Gastroesophageal sphincter (tissue), 3 donors: Measurements from ENCODE around the gene TNFRSF8.

ENCODE experiments used
- CTCF ChIP-seq, 4 experiments: fragments of 200-600 bp in 2 of 4; fragments of 450-650 bp in 2 of 4; sonication (generic) in 1 of 4; IDR thresholded peaks; one replicate each; pipeline ENCODE4 v1.5.1; 2017 to 2019; ENCODE audit warnings: antibody characterized with exemption in 4 of 4, mild to moderate bottlenecking in 2 of 4, moderate library complexity in 2 of 4
- EP300 ChIP-seq: sonication (generic); formaldehyde crosslinking; IDR thresholded peaks from one replicate; pipeline ENCODE4 v1.6.1; 2017; ENCODE audit warnings: antibody characterized with exemption, mild to moderate bottlenecking
- POLR2A ChIP-seq, 2 donors: fragments of 450-650 bp; IDR thresholded peaks; one replicate each; pipeline ENCODE4 v1.6.1; 2017; ENCODE audit warnings: antibody characterized with exemption in 2 of 2, mild to moderate bottlenecking in 2 of 2, moderate library complexity in 1 of 2
- POLR2AphosphoS5 ChIP-seq: sonication (generic); formaldehyde crosslinking; IDR thresholded peaks from one replicate; pipeline ENCODE4 v1.6.1; 2017; ENCODE audit warnings: antibody characterized with exemption

DNA sequence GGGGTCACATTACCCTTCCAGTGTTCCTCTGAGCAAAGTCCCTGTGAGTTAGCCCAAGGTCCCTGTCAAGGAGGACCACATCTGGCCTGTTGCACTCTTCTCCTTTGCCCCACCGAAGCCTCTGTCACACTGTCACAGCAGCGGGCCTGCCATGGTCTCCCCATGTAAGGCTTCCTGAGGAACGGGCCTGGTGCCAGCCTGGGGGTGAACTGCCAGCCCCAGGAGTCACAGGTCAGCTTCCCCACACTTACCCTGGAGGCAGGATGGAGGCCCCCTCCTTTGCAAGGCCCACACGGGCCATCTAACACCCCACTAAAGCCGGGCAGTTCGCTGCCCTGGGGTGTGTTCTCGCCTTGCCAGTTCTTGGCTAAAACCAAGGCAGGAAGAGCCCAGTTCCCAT lies 117.8 kb downstream of the TNFRSF8 start:
- TF ChIP-seq POLR2A (IDR thresholded peaks at IDR 0.05) (no peak), EP300 (no peak), CTCF (IDR thresholded peaks at IDR 0.05) (no peak), POLR2AphosphoS5 (no peak)
